HT-29 (cell line): Measurements from ENCODE around the gene MFSD11. TPM values are rescaled to one million over a fixed set of nuclear protein-coding genes. Genes with fewer than 3 reads are reported as not detected.
"Not testable (repeated sequence)": the region's sequence is repeated elsewhere in the genome, so short reads cannot be mapped to it uniquely, and the experiment has no call there.

Experiments
- DNase-seq: peaks from one replicate; pipeline ENCODE4 v3.0.0-alpha.2; 2015; ENCODE audit warnings: low spot score
- total RNA-seq: library from RNA; depleted of rRNA; stranded (reverse); fragments of >200 nt; shearing (Covaris generic); gene quantifications from 2 replicates; pipeline ENCODE4 v1.2.3, GENCODE V29; 2014

The MFSD11 gene
- total RNA-seq, 1 experiment from 2014 or later = 21.5 TPM

DNA sequence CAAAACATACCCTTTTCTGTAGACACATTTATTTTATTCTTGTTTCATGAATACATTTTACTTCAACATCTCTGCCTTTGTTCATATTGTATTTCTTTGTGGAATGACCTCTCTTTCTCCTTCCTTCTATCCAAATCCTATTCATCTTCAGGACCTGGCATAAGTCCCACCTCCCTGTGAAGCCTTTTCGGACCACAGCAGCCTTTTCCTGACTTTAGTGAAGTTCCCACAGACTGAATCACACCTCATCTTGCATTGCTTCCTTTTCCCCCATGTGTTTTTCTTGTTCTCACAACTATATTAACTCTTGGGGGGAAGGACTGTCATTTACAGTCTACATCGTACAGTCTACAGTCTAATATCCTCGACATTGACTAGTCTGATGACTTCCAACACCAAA is 58.2 kb downstream of the MFSD11 start:
- DNase-seq = no peak

DNA sequence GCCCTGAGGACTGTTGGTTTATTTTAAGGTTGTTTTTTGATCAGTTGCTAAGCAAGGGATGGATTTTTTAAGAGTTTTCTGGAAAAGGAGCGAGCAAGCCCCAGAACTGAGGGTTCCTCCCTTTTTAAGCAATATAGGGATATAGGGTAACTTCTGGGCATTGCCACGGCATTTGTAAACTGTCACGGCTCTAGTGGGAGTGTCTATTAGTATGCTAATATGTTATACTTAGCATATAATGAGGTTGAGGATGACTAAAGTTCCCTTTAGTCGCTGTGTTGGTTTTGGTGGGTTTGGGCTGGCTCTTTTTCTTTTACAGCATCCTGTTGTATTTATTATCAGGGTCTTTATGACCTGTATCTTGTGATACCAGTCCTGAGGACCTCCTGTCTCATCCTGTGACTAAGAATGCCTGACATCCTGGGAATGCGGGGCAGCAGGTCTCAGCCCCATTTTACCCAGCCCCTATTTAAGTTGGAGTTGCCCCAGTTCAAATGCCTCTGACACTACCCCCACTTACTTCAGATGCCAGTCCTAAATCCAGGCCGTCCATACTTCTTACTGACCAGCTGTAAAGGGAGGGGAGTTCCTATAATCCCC is 59.4 kb downstream of the MFSD11 start:
- no peak for DNase-seq

DNA sequence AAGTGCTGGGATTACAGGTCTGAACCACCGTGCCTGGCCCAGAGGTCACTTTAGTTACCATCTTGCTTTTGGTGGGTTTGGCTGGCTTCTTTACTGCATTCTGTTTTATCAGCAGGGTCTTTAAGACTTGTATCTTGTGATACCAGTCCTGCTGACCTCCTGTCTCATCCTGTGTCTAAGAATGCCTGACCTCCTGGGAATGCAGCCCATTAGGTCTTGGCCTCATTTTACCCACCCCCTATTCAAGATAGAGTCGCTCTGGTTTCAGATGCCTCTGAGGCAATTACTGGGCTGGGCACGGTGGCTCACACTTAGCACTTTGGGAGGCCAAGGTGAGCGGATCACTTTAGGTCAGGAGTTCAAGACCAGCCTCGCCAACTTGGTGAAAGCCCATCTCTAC is 63.8 kb downstream of the MFSD11 start:
- DNase-seq = no peak

DNA sequence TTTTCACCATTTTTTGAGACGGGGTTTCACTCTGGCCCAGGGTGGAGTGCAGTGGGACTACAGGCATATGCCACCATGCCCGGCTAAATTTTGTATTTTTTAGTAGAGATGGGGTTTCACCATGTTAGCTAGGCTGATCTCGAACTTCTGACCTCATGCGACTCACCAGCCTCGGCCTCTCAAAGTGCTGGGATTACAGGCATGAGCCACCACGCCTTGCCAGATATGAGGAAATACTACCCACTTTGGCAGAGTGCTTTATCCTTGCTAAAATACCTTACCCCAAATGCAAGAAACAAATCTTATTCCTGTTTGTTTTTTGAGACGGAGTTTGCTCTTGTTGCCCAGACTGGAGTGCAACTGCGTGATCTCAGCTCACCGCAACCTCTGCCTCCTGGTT is 67.4 kb downstream of the MFSD11 start:
- no peak for DNase-seq

DNA sequence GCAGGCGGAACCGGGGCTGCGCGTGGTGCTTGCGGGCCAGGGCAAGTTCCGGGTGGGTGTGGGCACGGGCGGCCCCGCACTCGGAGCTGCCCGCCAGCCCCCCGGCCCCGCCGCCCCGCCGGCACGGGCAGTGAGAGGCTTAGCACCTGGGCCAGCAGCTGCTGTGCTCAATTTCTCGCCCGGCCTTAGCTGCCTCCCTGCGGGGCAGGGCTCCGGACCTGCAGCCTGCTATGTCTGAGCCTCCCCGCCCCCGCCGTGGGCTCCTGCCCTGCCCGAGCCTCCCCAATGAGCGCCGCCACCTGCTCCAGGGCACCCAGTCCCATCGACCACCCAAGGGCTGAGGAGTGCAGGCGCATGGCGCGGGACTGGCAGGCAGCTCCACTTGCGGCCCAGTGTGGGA is 68.2 kb downstream of the MFSD11 start:
- not testable (repeated sequence) for DNase-seq

DNA sequence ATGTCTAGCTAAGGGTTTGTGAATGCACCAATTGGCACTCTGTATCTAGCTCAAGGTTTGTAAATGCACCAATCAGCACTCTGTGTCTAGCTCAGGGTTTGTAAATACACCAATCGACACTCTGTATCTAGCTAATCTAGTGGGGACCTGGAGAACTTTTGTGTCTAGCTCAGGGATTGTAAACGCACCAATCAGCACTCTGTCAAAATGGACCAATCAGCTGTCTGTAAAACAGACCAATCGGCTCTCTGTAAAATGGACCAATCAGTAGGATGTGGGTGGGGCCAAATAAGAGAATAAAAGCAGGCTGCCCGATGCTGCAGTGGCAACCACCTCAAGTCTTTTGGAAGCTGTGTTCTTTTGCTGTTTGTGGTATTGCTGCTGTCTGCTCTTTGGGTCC is 68.8 kb downstream of the MFSD11 start:
- DNase-seq = not testable (repeated sequence)

DNA sequence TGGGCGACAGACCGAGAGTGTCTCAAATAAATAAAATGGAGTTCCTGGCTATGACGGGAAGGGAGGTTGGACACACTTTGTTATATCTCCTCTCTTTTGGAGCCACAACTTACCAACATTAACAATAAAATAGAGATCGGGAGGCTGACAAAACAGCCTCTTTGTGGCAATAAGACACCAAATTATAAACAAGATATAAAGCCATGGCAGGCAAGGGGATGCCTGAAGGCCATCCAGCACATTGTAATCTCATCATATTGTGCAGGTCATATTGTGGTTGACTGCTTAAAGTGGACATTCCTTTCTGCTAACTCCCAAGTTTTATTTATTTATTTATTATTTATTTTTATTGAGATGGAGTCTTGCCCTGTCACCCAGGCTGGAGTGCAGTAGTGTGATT is 70.4 kb downstream of the MFSD11 start:
- DNase-seq = no peak

DNA sequence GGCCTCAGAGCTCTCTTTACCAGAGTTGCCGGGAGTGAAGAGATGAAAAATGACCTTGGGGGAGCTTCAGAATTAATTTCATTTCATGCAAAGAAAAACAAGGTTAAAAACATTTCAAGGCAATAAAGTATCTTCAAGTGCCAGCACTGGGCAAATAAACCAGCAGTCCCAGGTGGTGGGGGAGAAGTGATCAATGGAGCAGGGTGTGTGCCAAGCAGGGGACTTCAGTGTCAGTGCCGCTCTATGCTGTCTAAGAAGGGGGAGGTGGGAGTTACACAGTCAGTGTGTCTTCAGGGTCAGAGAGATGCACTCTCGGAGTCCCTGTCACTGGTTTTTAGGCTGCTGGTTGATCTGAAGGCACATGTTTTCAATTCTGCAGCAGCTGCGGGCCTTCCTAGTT is 73.0 kb downstream of the MFSD11 start:
- DNase-seq = no peak

DNA sequence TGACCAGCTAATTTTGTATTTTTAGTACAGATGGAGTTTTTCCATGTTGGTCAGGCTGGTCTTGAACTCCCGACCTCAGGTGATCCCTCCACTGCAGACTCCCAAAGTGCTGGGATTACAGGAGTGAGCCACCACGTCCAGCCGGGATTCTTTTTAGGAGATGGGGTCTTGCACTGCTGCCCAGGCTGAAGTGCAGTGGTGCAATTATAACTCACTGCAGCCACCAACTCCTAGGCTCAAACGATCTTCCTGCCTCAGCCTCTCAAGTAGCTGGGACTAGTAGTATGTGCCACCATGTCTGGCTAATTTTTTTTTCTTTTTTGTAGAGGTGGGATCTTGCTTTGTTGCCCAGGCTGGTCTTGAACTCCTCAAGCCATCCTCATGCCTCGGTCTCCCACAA is 73.9 kb downstream of the MFSD11 start:
- no peak for DNase-seq

DNA sequence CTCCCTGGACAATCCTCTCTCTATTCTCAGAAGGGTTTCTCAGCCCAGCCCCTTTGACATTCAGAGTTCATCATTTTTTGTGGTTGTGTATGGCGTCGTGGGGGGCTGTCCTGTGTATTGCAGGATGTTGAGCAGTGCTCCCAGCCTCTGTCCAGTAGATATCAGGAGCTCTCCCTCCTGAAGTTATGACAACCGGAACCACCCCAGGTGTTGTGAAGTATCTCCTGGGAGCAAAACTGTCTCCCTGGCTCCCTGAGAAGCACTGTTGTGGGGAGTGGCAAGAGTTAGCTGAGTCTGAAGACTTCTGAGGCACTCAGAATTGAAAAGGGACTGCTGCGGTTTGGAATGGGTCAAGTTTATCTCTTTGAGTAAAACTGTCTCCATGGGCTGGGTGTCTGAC is 74.3 kb downstream of the MFSD11 start:
- no peak for DNase-seq

DNA sequence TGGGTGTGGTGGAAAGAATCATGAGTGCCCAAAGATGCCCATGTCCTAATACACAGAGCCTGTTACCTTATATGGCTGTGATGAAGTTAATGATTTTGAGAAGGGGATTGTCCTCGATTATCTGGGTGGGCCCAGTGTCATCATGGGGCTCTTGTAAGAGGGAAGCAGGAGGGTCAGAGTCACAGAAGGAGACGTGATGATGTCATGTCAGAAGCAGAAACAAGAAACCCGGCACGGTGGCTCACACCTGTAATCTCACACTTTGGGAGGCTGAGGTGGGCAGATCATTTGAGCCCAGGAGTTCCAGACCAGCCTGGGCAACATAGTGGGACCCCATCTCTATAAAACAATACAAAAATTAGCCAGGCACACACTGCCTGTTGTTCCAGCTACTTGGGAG is 75.0 kb downstream of the MFSD11 start:
- no peak for DNase-seq

DNA sequence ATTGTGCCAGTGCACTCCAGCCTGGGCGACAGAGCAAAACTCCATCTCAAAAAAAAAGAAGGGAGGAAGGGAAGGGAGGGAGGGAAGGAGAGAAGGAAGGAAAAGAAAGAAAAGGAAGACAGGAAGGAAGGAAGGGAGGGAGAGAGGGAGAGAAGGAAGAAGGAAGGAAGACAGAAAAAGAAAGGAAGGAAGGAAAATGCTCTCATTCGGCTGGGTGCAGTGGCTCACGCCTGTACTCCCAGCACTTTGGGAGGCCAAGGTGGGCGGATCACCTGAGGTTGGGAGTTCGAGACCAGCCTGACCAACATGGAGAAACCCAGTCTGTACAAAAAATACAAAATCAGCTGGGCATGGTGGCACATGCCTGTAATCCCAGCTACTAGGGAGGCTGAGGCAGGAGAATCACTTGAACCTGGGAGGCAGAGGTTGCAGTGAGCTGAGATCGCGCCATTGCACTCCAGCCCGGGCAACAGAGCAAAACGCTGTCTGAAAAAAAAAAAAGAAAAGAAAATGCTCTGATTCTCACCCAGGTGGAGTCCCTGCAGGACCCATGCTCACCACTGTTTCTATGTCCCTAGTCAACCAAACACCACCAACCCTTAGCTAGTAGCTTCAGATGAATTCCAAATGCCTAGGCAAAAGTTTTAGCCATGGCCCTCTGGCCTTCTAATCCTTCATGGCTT is 78.1 kb downstream of the MFSD11 start:
- not testable (repeated sequence) for DNase-seq

DNA sequence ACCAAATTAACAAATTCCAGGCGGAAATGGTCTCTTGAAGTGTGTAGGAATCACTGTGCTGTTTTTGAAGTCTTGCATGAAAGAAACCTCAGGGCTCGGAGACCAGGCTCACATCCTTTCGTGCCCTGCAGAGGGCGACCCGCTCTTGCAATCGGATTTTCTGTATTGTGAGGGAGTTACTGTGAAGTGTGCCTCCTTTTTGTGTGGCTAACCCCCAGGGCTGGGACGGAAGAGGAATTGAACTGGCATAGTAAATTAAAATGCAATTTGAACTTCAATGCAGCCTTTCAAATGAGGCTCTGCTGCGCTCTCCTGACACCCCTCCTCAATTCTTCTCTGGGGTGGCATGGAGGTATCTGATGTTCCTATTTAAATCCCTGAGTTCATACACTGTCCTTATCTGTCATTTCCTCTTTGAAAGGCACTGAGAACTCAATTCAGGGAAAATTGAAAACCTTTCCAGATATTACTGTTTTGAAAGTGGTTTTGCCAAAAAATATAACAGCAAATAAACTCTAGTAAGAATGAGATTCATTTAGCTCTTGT is 78.7 kb downstream of the MFSD11 start:
- DNase-seq = peak; percentile 43

DNA sequence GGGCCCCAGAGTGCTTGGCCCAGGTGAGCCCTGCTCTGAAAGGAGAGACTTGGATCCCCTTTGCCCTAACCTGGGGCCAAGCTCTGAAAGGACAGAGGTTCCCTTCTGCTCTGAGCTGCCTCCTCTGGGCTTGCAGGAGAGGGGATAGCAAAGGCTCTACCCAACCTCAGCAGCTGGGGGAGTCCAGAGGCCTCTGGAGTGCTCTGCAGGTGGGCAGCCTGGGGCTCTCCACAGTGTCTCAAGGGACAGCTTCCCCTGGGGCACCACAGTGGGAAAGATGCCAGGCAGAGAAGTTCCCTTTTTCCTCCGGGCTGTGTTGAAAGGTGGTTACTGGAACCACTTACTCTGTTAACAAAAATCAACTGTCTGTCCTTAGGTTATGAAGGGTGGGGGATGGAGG is 82.1 kb downstream of the MFSD11 start:
- no peak for DNase-seq

DNA sequence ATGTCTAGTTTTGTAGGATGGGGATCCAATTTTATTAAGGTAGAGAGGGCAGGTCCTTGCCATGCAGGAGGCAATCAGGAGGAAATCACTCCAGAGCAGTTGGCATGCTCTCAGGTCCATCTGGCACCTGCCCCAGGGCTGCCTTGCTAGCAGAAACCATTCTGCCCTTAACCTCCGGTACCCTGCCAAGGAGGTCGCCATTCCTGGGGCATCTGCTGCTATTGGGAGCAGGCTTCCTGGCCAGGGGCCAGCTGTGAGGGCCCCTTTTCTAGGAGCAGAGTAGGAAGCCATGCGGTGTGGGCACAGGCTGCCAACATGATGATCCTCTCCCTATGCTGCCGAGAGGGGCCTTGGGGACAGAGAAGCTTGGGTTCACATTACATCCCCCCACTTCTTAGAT is 82.6 kb downstream of the MFSD11 start:
- DNase-seq = no peak

DNA sequence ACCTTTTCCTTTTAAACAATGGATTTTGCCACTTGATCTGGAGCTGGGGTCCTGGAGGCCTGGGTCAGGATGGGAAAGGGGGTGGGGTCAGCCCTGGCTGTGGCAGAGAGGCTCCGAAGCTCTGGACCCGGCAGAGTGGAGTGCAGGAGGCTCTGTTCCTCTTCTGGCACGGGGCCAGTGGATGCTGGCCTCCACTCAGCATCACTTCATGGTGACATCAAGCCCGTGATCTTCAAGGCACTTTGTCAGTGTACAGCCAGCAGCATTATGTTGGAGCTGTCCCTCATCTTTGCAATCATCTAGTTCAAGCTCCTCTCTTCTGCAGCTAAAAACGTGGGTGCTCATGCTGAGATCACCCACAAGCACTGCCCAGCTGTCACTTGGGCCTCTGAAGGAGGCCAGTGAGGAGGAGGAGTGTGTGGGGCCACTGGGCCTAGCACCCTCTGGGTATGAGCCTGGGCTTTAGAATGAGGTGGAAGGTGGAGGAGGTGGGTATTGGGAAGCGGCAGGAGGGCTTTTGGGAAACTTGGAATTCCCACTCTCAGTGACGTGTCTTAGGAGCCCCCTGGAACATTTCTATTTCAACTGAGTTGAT is 84.4 kb downstream of the MFSD11 start:
- DNase-seq = no peak

DNA sequence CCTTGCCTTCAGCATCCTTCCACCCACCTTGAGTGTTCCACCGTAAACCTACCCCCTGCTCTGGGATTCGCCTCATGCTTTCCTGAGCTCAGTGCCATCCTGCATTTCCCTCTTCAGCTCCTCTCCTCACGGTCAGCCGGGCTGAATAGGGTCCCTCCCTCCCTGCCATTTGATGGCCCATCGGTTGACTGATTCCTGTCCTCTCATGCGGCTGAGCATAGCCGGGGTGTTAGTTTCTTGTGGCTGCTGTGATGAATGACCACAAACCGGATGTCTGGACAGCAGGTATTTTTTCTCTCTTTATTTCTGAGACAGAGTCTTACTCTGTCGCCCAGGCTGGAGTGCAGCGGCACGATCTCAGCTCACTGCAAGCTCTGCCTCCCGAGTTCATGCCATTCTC is 86.2 kb downstream of the MFSD11 start:
- DNase-seq = no peak

DNA sequence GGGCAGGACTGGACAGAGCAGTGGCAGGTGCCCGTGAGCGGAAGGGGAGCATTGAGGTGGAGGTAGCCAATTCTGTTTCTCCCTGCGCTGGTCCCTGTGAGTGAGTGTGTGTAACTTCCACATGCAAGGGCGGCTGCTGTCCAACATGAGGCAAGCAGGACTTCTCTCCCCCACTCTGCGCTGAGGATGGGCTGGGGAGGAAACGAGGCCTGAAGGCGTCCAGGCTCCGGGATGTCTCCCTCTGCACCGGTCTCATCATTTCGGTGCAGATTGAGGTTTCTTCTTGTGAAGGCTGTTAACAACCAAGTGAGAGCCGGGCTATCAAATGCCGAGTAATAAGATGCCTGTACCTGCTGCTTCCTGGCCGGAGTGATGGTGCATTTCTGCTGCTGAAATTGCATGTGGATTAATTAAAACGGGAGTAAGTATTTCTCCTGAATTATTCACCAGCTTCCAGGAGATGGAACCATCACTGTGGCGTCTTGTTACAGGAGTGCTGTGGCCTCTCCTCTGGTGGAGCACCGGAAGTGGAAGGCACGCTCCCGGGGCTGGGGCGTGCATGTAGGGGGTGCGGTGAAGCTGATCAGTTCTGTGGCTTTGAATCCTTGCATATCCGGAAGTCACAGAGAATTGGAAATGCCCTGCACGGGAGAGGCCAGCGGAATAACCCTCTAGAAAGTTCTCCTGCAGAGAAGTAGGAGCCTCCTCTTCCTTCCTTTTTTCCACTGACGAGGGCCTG is 88.6 kb downstream of the MFSD11 start:
- no peak for DNase-seq

DNA sequence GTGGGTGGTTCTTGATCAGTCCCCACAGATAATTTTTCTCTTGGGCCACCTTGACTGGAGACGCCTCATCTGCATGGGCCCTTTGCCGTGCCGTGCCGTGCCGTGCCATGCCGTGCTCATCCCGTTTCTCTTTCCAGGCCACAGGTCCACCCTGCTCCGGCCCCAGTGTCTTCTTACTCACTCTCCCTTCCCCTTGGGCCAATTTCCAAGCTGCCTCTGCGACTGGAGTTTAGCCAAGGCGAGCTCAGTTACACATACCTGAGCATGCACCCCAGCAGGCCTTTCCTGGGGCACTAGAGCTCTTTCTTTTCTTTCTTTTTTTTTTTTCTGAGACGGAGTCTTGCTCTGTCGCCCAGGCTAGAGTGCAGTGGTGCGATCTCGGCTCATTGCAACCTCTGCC is 89.8 kb downstream of the MFSD11 start:
- DNase-seq = no peak
